ENCODE results near the gene URB2. TPM values are rescaled to one million over a fixed set of nuclear protein-coding genes. Genes with fewer than 3 reads are reported as not detected.

Gene URB2
- total RNA-seq (2014; rRNA removed; shearing (Covaris generic)) = 29.8 and 34.5 TPM in 2 replicates

GRCh38 chr1:229625915-229626831 lies at the start of gene URB2, which contains the start of gene TAF5L:
Gene URB2 (plus strand): TSS chr1:229626247. CDS start chr1:229627634, 1,387 bp downstream.
Gene TAF5L (minus strand): TSS chr1:229626122. CDS start chr1:229614482, 11,640 bp downstream.

Other genes with a start within 250 kb of the URB2 start
- not detected in 2 replicates for gene ACTA1, start 192.2 kb upstream of the URB2 start, total RNA-seq (2014; rRNA removed; shearing (Covaris generic))
- gene NUP133, start 117.9 kb upstream of the URB2 start, total RNA-seq (2014; rRNA removed; shearing (Covaris generic)) = 34.2 and 41.9 TPM in 2 replicates
- 18.5 and 20.4 TPM in 2 replicates for gene ABCB10, start 67.5 kb upstream of the URB2 start, total RNA-seq (2014; rRNA removed; shearing (Covaris generic))
- 37.8 and 43.3 TPM in 2 replicates for gene TAF5L, start 125 bp upstream of the URB2 start, total RNA-seq (2014; rRNA removed; shearing (Covaris generic))